SH-SY5Y (cell line): Measurements from ENCODE around the gene CNOT9.

Source experiments
- GATA2 ChIP-seq: IDR thresholded peaks from 2 replicates; pipeline ENCODE4 v1.6.1; 2011; ENCODE audit warnings: mild to moderate bottlenecking, low read depth, low read length
- GATA3 ChIP-seq: IDR thresholded peaks from 2 replicates; pipeline ENCODE4 v1.6.1; 2011; ENCODE audit warnings: low read depth, mild to moderate bottlenecking, low read length, moderate library complexity

GRCh38 chr2:218618102-218618860 is 49.6 kb downstream of the CNOT9 start:
- TF ChIP-seq GATA2 (no peak), GATA3 (no peak)
